GM18519 (cell line): ENCODE results near the gene MPPED2.

Experiments
- ATAC-seq: cut with Tn5 transposase; IDR thresholded peaks from one replicate; pipeline ENCODE4 v1.9.1; 2021; ENCODE audit warnings: mild to moderate bottlenecking, moderate library complexity; ENCODE audit not compliant: unreplicated experiment, low FRiP score

The MPPED2 gene

GRCh38 chr11:30370164-30370563, 216.0 kb downstream of the MPPED2 start:
- ATAC-seq: no peak

- no peak for ATAC-seq
Measured at GRCh38 chr11:30368394-30368793, 217.8 kb downstream of the MPPED2 start.

- peak; percentile 57 for ATAC-seq
Measured at GRCh38 chr11:30365793-30366517, 220.2 kb downstream of the MPPED2 start.

GRCh38 chr11:30364837-30365482, 221.2 kb downstream of the MPPED2 start:
- no peak for ATAC-seq

- no peak for ATAC-seq
Measured at GRCh38 chr11:30364139-30364836, 221.9 kb downstream of the MPPED2 start.

- ATAC-seq: no peak
Measured at GRCh38 chr11:30360741-30361140, 225.4 kb downstream of the MPPED2 start.
